IMR-90 (cell line): ENCODE measurements around the gene SLC9A3. TPM values are rescaled to one million over a fixed set of nuclear protein-coding genes. Genes with fewer than 3 reads are reported as not detected.

Experiments used
- ATAC-seq: fragments of 200-7000 bp; cut with Tn5 transposase; 2 replicates; pipeline ENCODE4 v1.9.1; 2020; ENCODE audit warnings: low read depth, mild to moderate bottlenecking, moderate library complexity
- BruUV-seq: library from RNA; stranded (reverse); fragments of 400-500 nt; replicated peaks from 2 replicates; lab custom pipeline; 2021; lab: Mats Ljungman, UMichigan
- CTCF ChIA-PET: fragments of 300-600 bp; formaldehyde crosslinking; extraction: SDS; loops from one replicate; lab custom pipeline; 2021; ENCODE audit warnings: antibody characterized with exemption; lab: Yijun Ruan, JAX
- POLR2A ChIA-PET: fragments of 300-600 bp; sonication (Branson Sonifier 250); formaldehyde crosslinking; loops from one replicate; lab custom pipeline; 2022; ENCODE audit warnings: antibody characterized with exemption; ENCODE audit not compliant: unreplicated experiment; lab: Charles Lee
- DNase-seq: peaks from one replicate; pipeline ENCODE4 v3.0.0; 2013
- H2AFZ ChIP-seq: replicated peaks from 2 replicates; pipeline ENCODE3; 2013; ENCODE audit warnings: low read length, mild to moderate bottlenecking; ENCODE audit not compliant: poor library complexity
- H2AK5ac ChIP-seq: 2 replicates; pipeline ENCODE4 v1.6.1; 2013; ENCODE audit warnings: low read depth, low read length, inconsistent platforms
- H2AK9ac ChIP-seq: replicated peaks from 2 replicates; pipeline ENCODE3; 2013; ENCODE audit warnings: mild to moderate bottlenecking, low read depth, low read length, moderate library complexity; ENCODE audit not compliant: poor library complexity
- H2BK120ac ChIP-seq: 2 replicates; pipeline ENCODE4 v1.6.1; 2013; ENCODE audit warnings: low read depth, low read length, inconsistent platforms
- H2BK15ac ChIP-seq: 3 replicates; pipeline ENCODE4 v1.6.1; 2013; ENCODE audit warnings: low read depth, low read length, inconsistent platforms
- H2BK20ac ChIP-seq: 2 replicates; pipeline ENCODE4 v1.6.1; 2013; ENCODE audit warnings: low read depth, mild to moderate bottlenecking, inconsistent platforms, low read length, moderate library complexity
- H2BK5ac ChIP-seq: 2 replicates; pipeline ENCODE4 v1.6.1; 2013; ENCODE audit warnings: mild to moderate bottlenecking, low read depth, low read length, inconsistent platforms; ENCODE audit not compliant: poor library complexity, severe bottlenecking
- H3K14ac ChIP-seq: replicated peaks from 2 replicates; pipeline ENCODE4 v1.6.1; 2013; ENCODE audit warnings: low read depth, low read length, inconsistent platforms
- H3K18ac ChIP-seq: 2 replicates; pipeline ENCODE4 v1.6.1; 2013; ENCODE audit warnings: low read depth, low read length, control low read depth
- H3K23ac ChIP-seq: 2 replicates; pipeline ENCODE4 v1.6.1; 2013; ENCODE audit warnings: low read depth, low read length, inconsistent platforms
- H3K27ac ChIP-seq: 2 replicates; pipeline ENCODE4 v1.5.1; 2013; ENCODE audit warnings: mild to moderate bottlenecking, control low read depth, low read length; ENCODE audit not compliant: insufficient read depth
- H3K27me3 ChIP-seq: 2 replicates; pipeline ENCODE4 v1.6.1; 2013; ENCODE audit warnings: low read length; ENCODE audit not compliant: control insufficient read depth, insufficient read depth
- H3K36me3 ChIP-seq: 2 replicates; pipeline ENCODE4 v1.6.1; 2013; ENCODE audit warnings: low read length, mixed read lengths; ENCODE audit not compliant: control insufficient read depth, insufficient read depth
- H3K4ac ChIP-seq: 2 replicates; pipeline ENCODE4 v1.6.1; 2013; ENCODE audit warnings: low read depth, low read length, inconsistent platforms
- H3K4me1 ChIP-seq: 2 replicates; pipeline ENCODE4 v1.6.1; 2013; ENCODE audit warnings: low read length, mixed read lengths; ENCODE audit not compliant: control insufficient read depth, insufficient read depth
- H3K4me2 ChIP-seq: 2 replicates; pipeline ENCODE4 v1.6.1; 2013; ENCODE audit warnings: low read depth, mild to moderate bottlenecking, control low read depth, low read length, moderate library complexity
- H3K4me3 ChIP-seq: 2 replicates; pipeline ENCODE4 v1.5.1; 2013; ENCODE audit warnings: low read depth, mild to moderate bottlenecking, control low read depth, low read length, moderate library complexity; ENCODE audit not compliant: insufficient read depth
- H3K56ac ChIP-seq: 2 replicates; pipeline ENCODE4 v1.6.1; 2013; ENCODE audit warnings: low read length, inconsistent platforms; ENCODE audit not compliant: insufficient read depth; ENCODE audit errors: extremely low read depth
- H3K79me1 ChIP-seq, 2 experiments: 2 replicates each; pipeline ENCODE4 v1.6.1; 2013; ENCODE audit warnings: low read length in 2 of 2, inconsistent platforms in 1 of 2, low read depth in 1 of 2
- H3K9ac ChIP-seq: 2 replicates; pipeline ENCODE4 v1.6.1; 2013; ENCODE audit warnings: low read depth, low read length, control low read depth
- H3K9me1 ChIP-seq: 2 replicates; pipeline ENCODE4 v1.6.1; 2013; ENCODE audit warnings: low read length, inconsistent platforms; ENCODE audit not compliant: insufficient read depth
- H3K9me3 ChIP-seq: 2 replicates; pipeline ENCODE4 v1.6.1; 2013; ENCODE audit warnings: low read length; ENCODE audit not compliant: control insufficient read depth, insufficient read depth
- H4K20me1 ChIP-seq: 2 replicates; pipeline ENCODE4 v1.6.1; 2013; ENCODE audit warnings: low read length, inconsistent platforms; ENCODE audit not compliant: insufficient read depth
- H4K5ac ChIP-seq: 2 replicates; pipeline ENCODE4 v1.6.1; 2013; ENCODE audit warnings: mild to moderate bottlenecking, low read depth, low read length, control low read depth
- H4K8ac ChIP-seq, 2 experiments: 2 replicates each; pipeline ENCODE4 v1.6.1; 2013; ENCODE audit warnings: low read depth in 2 of 2, low read length in 2 of 2, control low read depth in 1 of 2, inconsistent platforms in 1 of 2
- H4K91ac ChIP-seq: 2 replicates; pipeline ENCODE4 v1.6.1; 2013; ENCODE audit warnings: low read depth, low read length, inconsistent platforms; ENCODE audit not compliant: insufficient read depth
- CEBPB ChIP-seq: IDR thresholded peaks from 2 replicates; pipeline ENCODE4 v1.6.1; 2012; ENCODE audit warnings: low read depth, low read length, improper control_type of control experiment
- CHD1 ChIP-seq: IDR thresholded peaks from 2 replicates; pipeline ENCODE4 v1.6.1; 2012; ENCODE audit warnings: low read depth, low read length, improper control_type of control experiment
- MAFK ChIP-seq: IDR thresholded peaks from 2 replicates; pipeline ENCODE4 v1.6.1; 2012; ENCODE audit warnings: low read depth, low read length, improper control_type of control experiment
- MXI1 ChIP-seq: IDR thresholded peaks from 2 replicates; pipeline ENCODE4 v1.6.1; 2012; ENCODE audit warnings: low read depth, mild to moderate bottlenecking, low read length, moderate library complexity, borderline replicate concordance
- NFE2L2 ChIP-seq: fragments of 150-350 bp; IDR thresholded peaks from 2 replicates; pipeline ENCODE4 v1.6.1; 2016; ENCODE audit warnings: low read depth, mild to moderate bottlenecking, low read length
- POLR2A ChIP-seq: IDR thresholded peaks from 2 replicates; pipeline ENCODE4 v1.6.1; 2012; ENCODE audit warnings: mild to moderate bottlenecking, low read depth, low read length
- RAD21 ChIP-seq: IDR thresholded peaks from 2 replicates; pipeline ENCODE4 v1.6.1; 2012; ENCODE audit warnings: low read length, improper control_type of control experiment
- USF2 ChIP-seq: fragments of 150-350 bp; IDR thresholded peaks from 2 replicates; pipeline ENCODE4 v1.6.1; 2017; ENCODE audit warnings: mild to moderate bottlenecking, antibody characterized with exemption, low read length, low read depth
- WGBS, 2 experiments: methylation state at CpG; one replicate each; pipeline versions ENCODE4 v1.1.5 to v1.1.7; 2013; ENCODE audit warnings: missing lambda C conversion rate in 2 of 2; ENCODE audit not compliant: insufficient read length in 1 of 2; ENCODE audit errors: extremely low coverage in 2 of 2; 5-methylcytosine and 5-hydroxymethylcytosine counted together
- dilution Hi-C: fragments of 300-500 bp; cut with HindIII; formaldehyde crosslinking; loops from one replicate; pipeline ENCODE4 v1.14.3; 2018; ENCODE audit warnings: low sequenced_read_pairs; ENCODE audit not compliant: unreplicated experiment
- in situ Hi-C: fragments of 300-500 bp; cut with MboI; formaldehyde crosslinking; loops from 3 replicates; pipeline ENCODE4 v1.14.3; 2019; ENCODE audit warnings: low sequenced_read_pairs, inconsistent platforms, mixed read lengths
- intact Hi-C: fragments of 100-400 bp; cut with micrococcal nuclease; formaldehyde crosslinking; loops from 2 replicates; pipeline ENCODE4 v1.10.0; 2022
- polyA plus RNA-seq, 3 experiments: library from polyadenylated mRNA; depleted of rRNA; stranded (reverse); fragments of >200 nt; gene quantifications; 2 replicates each; pipeline ENCODE4 v1.2.3, GENCODE V29; 2012; ENCODE audit warnings: low replicate concordance in 1 of 3
- total RNA-seq: library from RNA; depleted of rRNA; stranded (reverse); fragments of >200 nt; gene quantifications from 2 replicates; pipeline ENCODE4 v1.2.3, GENCODE V29; 2012

The SLC9A3 gene
- total and polyA plus RNA-seq, 2 of the 4 experiments (the other 2 are of a cell fraction), result 0.72 to 1.5 TPM

DNA sequence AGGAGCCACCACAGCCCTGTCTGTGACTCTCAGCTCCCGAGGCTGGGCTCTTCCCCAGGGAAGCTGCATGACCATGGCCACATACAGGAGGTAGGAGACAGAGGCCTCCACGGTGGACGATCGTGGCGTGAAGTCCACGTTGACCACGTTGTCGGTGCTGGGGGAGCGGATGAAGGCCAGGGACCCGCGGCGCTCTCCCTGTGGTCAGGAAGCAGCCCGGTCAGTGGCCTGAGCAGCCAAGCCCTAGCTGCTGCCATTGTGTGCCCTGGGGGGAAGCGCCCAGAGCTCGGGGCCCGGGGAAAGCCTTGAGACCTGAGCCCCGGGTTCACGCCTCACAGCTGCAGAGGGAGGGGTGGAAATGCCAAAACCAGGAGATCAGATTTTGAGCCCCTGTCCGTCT lies 47.0 kb downstream of the SLC9A3 start:
- 97% methylated on average over 12 of the region's 19 CpGs; no CpG with 5 or more reads in 1 of the 2 experiments for WGBS, 2 experiments
- Histone ChIP-seq H3K56ac (no peak overlapping the region), H2BK5ac (no peak overlapping the region), H4K20me1 (no peaks in the 10 kb centered on the region; the same call in 1 of the 2 replicates), H2BK20ac (no peak overlapping the region), H4K91ac (no peak overlapping the region), H3K9me3 (no peaks in the 10 kb centered on the region), H3K4me2 (no peak overlapping the region), H3K79me1 (peaks cover 3 to 7% of the 10 kb centered on the region in 2 experiments), H3K4me3 (no peak overlapping the region), H3K4me1 (peaks cover 3% of the 10 kb centered on the region; the same call in 1 of the 2 replicates), H3K18ac (no peak overlapping the region), H2BK15ac (no peak overlapping the region), H4K8ac (no peak overlapping the region), H3K4ac (no peak overlapping the region), H2AK9ac (no peak overlapping the region), H2AK5ac (no peak overlapping the region), H3K9me1 (no peaks in the 10 kb centered on the region), H3K36me3 (no peaks in the 10 kb centered on the region), H2AFZ (no peak overlapping the region), H3K23ac (no peak overlapping the region), H3K27me3 (no peaks in the 10 kb centered on the region), H4K5ac (no peak overlapping the region), H3K27ac (no peak overlapping the region), H3K14ac (no peak overlapping the region), H3K9ac (no peak overlapping the region), H2BK120ac (no peak overlapping the region)
- ATAC-seq (no peak), DNase-seq (no peak)
- TF ChIP-seq RAD21 (no peak), POLR2A (no peak), NFE2L2 (no peak), MXI1 (no peak), CHD1 (no peak), USF2 (no peak), CEBPB (no peak), MAFK (no peak)
- intact Hi-C loops (loop anchor here (10.0 kb wide), 1 partner anchor 428 kb away; no protein-coding TSS in a partner anchor), dilution Hi-C loops (no loop called here), in situ Hi-C loops (no loop called here)
- no TSS peak for BruUV-seq
- ChIA-PET POLR2A (no interaction called here), CTCF (no interaction called here)
